ENCODE measurements around the gene INPP5D. TPM values are rescaled to one million over a fixed set of nuclear protein-coding genes. Genes with fewer than 3 reads are reported as not detected.

Gene INPP5D
- total RNA-seq, 3 donors from 2014 or later, result 18.4 to 20.3 (median 20.0) TPM

DNA sequence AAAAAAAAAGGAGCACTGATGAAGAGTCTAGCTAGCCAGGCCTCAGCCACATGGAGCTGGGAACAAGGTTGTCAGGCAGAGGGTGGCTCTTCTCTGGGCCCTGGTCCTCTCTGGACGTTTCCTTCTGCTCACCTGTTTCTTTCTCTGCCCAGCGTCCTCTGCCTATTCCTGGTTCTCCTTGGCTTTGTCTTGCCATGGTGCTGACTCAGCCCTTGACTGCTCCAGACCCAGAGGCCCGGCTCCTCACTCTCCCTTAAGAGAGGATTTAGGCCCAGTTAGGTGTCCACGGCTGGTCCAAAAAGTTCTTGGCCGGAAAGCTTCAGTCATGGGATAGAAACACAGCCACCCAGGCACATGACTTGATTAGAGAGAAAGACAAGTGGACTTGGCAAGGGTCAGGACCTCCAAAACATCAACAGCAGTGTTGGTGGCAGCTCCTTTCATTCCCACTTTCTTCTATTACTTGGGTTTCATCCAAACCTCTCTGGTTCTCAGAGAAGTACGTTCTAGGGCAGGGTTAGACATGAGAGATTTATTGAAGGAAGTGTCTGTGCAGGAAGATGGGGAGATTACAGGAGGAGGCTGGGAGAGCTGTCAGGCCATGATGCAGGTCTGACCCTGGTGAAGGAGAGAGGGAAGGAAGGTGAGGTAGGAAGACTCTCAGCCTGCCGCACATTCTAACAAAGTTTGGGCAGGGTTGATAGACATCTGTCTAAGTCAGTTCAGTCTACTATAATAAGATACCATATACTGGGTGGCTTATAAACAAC lies 176.9 kb downstream of the INPP5D start:
- no peak for DNase-seq (ENCODE audit: low spot score in 2 of 2)
- TF ChIP-seq CTCF (IDR thresholded peaks at IDR 0.05), result no peak
- intact Hi-C loops (cut with DNase I; ENCODE audit: low total_unique reads), result no loop called here

DNA sequence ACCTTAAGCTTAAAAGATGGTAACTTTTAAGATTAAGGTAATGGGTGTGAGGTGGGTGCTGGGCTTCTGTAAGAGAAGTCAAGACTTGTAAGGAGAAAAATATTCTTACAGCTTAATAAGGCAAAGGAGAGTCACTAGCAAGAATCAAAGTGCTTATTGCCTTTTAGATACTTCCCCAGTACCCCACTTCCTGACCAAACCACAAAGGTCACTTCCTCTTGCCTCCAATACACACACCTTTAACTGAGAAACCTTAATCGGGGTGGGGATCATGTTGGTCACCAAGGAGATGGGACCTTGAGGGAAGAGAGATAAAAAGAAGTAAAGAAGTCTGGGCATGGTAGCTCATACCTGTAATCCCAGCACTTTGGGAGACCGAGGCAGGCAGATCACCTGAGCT lies 180.8 kb downstream of the INPP5D start:
- Histone ChIP-seq H3K4me1 (no peaks in the 10 kb centered on the region), H3K27ac (no peak overlapping the region), H3K36me3 (no peaks in the 10 kb centered on the region), H3K27me3 (no peaks in the 10 kb centered on the region), H3K9me3 (no peaks in the 10 kb centered on the region), H3K4me3 (no peak overlapping the region)
- TF ChIP-seq POLR2A (IDR thresholded peaks at IDR 0.05) (no peak), POLR2AphosphoS5 (IDR thresholded peaks at IDR 0.05) (no peak), CTCF (IDR thresholded peaks at IDR 0.05) (no peak)
- intact Hi-C loops (cut with DNase I; ENCODE audit: low total_unique reads), result no loop called here
- DNase-seq (ENCODE audit: low spot score in 2 of 2), result no peak

More for the DNA sequence above, 176.9 kb downstream of the INPP5D start:
- Histone ChIP-seq H3K4me1 (no peaks in the 10 kb centered on the region), H3K9me3 (no peaks in the 10 kb centered on the region), H3K27ac (no peak overlapping the region), H3K4me3 (no peak overlapping the region), H3K27me3 (no peaks in the 10 kb centered on the region), H3K36me3 (no peaks in the 10 kb centered on the region)

DNA sequence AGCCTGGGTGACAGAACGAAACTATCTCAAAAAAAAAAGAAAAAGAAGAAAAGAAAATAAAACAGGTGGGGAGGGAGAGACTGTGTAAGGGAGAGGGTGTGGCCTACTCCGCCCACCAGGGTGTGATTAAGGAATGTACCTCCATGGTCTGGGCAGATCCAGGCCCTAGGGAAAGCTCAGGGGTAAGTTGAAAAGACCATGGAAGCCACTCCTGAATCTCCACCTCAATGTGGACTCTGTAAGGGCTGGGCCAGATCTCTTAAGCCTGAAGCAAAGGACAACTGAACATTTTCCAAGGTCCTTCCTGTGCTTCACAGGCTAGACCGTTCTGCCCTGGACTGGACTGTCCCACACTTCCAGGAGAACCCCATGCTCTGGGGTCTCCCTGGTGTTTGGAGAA lies 181.7 kb downstream of the INPP5D start:
- Histone ChIP-seq H3K4me1 (no peaks in the 10 kb centered on the region), H3K9me3 (no peaks in the 10 kb centered on the region), H3K36me3 (no peaks in the 10 kb centered on the region), H3K27ac (no peak overlapping the region), H3K4me3 (no peak overlapping the region), H3K27me3 (no peaks in the 10 kb centered on the region)
- no peak for DNase-seq (ENCODE audit: low spot score in 2 of 2)
- intact Hi-C loops (cut with DNase I; ENCODE audit: low total_unique reads), result no loop called here
- TF ChIP-seq CTCF (IDR thresholded peaks at IDR 0.05) (no peak), POLR2A (IDR thresholded peaks at IDR 0.05) (no peak), POLR2AphosphoS5 (IDR thresholded peaks at IDR 0.05) (no peak)

- Histone ChIP-seq H3K27me3 (no peaks in the 10 kb centered on the region), H3K4me3 (no peak overlapping the region), H3K36me3 (no peaks in the 10 kb centered on the region), H3K4me1 (no peaks in the 10 kb centered on the region), H3K27ac (no peak overlapping the region), H3K9me3 (no peaks in the 10 kb centered on the region)
- TF ChIP-seq CTCF (IDR thresholded peaks at IDR 0.05) (no peak), POLR2AphosphoS5 (IDR thresholded peaks at IDR 0.05) (no peak), POLR2A (IDR thresholded peaks at IDR 0.05) (no peak)
- DNase-seq (ENCODE audit: low spot score in 2 of 2), result no peak
- intact Hi-C loops (cut with DNase I; ENCODE audit: low total_unique reads), result no loop called here
These were observed 182.2 kb downstream of the INPP5D start for GRCh38 chr2:233242231-233242927.

DNA sequence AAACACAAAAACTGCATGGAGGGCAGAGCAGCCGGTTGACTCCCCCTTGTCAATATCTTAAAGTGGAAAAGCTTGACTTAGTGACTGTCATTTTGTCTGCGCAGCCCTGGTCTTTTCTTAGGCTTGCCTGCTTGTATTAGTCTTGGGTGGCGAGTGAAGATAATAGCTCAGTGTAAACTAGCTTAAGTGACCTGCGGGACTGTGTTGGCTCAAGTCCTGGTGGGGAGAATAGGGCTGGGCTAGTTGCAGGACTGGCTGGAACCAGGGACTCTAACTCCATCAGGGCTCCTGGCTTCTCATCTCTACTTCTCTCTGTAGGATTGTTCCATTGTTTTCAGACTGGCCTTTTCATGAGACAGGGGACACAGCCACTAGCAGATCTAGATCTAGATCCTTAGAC lies 183.2 kb downstream of the INPP5D start:
- H3K36me3 ChIP-seq, result no peaks in the 10 kb centered on the region
- DNase-seq (ENCODE audit: low spot score in 2 of 2), result no peak
- no peak for TF ChIP-seq POLR2AphosphoS5 (IDR thresholded peaks at IDR 0.05)
- no peak for TF ChIP-seq CTCF (IDR thresholded peaks at IDR 0.05)
- no peak for TF ChIP-seq POLR2A (IDR thresholded peaks at IDR 0.05)
- H3K27me3 ChIP-seq, result no peaks in the 10 kb centered on the region
- intact Hi-C loops (cut with DNase I; ENCODE audit: low total_unique reads), result no loop called here
- no peak overlapping the region for H3K4me3 ChIP-seq
- H3K4me1 ChIP-seq, result no peaks in the 10 kb centered on the region
- no peak overlapping the region for H3K27ac ChIP-seq
- no peaks in the 10 kb centered on the region for H3K9me3 ChIP-seq
